Right atrium auricular region (tissue), 2 donors: ENCODE results near the gene GABRA6. TPM values are rescaled to one million over a fixed set of nuclear protein-coding genes. Genes with fewer than 3 reads are reported as not detected.

Source experiments
- DNase-seq: peaks from one replicate; pipeline ENCODE4 v3.0.0-alpha.2; 2019; ENCODE audit warnings: low spot score
- H3K27ac ChIP-seq, 2 donors: fragments of 200-600 bp; sonication (generic); 1 replicate in 1 of 2; 2 replicates in 1 of 2; pipeline ENCODE4 v1.5.1; 2016 to 2019
- H3K27me3 ChIP-seq, 2 donors: fragments of 200-600 bp; sonication (generic); one replicate each; pipeline versions ENCODE4 v1.5.1 to v1.6.0; 2017 to 2019
- H3K36me3 ChIP-seq: fragments of 200-600 bp; sonication (generic); one replicate; pipeline ENCODE4 v1.5.1; 2016
- H3K4me1 ChIP-seq, 2 donors: fragments of 200-600 bp; sonication (generic); one replicate each; pipeline versions ENCODE4 v1.5.1 to v1.6.0; 2017 to 2019
- H3K4me3 ChIP-seq, 2 donors: fragments of 200-600 bp; sonication (generic); 1 replicate in 1 of 2; 2 replicates in 1 of 2; pipeline ENCODE4 v1.5.1; 2017 to 2019; ENCODE audit warnings: mild to moderate bottlenecking in 1 of 2, moderate library complexity in 1 of 2
- H3K9me3 ChIP-seq, 2 donors: fragments of 200-600 bp; sonication (generic); one replicate each; pipeline ENCODE4 v1.5.1; 2019
- total RNA-seq, 2 donors: library from RNA; depleted of rRNA; stranded (reverse); fragments of >200 nt; gene quantifications; one replicate each; pipeline ENCODE4 v1.1.0, GENCODE V29; 2016
- TF ChIP-seq, protein P1 (sequence below), 2 donors: fragments of 200-600 bp; sonication (generic); IDR thresholded peaks; one replicate each; pipeline ENCODE4 v1.5.1; 2019; ENCODE audit warnings: antibody characterized with exemption in 2 of 2

GABRA6 gene
- total RNA-seq, 2 donors from 2014 or later: not detected

DNA sequence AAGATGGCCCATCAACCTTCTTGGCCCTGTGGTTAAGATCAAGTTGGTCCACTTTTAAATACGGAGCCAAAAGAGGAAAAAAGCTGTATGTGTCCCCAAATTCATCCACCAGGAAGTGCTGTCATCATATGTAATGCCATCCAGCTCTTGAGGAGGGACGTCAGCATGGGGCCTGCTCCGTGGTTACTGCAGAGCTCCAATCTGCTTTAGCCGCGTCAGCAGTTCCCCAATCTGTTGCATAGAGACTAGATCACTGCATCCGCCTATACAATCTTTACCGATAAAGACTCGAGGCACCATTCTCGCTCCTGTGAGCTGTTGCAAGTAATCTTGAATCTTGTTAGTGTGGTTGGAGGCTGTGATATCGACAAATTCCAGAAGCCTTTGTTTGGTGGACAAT is 65.7 kb downstream of the GABRA6 start:
- Histone ChIP-seq H3K36me3 (no peaks in the 10 kb centered on the region), H3K4me3 (no peak overlapping the region), H3K9me3 (peaks cover 0 to 4% of the 10 kb centered on the region in 2 donors), H3K27ac (no peak overlapping the region), H3K4me1 (no peaks in the 10 kb centered on the region), H3K27me3 (no peaks in the 10 kb centered on the region)
- DNase-seq: no peak
- TF ChIP-seq, protein P1, sequence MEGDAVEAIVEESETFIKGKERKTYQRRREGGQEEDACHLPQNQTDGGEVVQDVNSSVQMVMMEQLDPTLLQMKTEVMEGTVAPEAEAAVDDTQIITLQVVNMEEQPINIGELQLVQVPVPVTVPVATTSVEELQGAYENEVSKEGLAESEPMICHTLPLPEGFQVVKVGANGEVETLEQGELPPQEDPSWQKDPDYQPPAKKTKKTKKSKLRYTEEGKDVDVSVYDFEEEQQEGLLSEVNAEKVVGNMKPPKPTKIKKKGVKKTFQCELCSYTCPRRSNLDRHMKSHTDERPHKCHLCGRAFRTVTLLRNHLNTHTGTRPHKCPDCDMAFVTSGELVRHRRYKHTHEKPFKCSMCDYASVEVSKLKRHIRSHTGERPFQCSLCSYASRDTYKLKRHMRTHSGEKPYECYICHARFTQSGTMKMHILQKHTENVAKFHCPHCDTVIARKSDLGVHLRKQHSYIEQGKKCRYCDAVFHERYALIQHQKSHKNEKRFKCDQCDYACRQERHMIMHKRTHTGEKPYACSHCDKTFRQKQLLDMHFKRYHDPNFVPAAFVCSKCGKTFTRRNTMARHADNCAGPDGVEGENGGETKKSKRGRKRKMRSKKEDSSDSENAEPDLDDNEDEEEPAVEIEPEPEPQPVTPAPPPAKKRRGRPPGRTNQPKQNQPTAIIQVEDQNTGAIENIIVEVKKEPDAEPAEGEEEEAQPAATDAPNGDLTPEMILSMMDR (IDR thresholded peaks at IDR 0.05): no peak

Other genes with a start within 250 kb of the GABRA6 start
- 1 to 10 TPM in 1 of 2 donors, under 1 TPM in 1; 0.37 to 2.0 TPM for gene GABRB2, start 139.0 kb upstream of the GABRA6 start, total RNA-seq
- gene GABRA1, start 162.4 kb downstream of the GABRA6 start, total RNA-seq: not detected